HCT116 (cell line): ENCODE measurements around the gene CRACDL. TPM values are rescaled to one million over a fixed set of nuclear protein-coding genes. Genes with fewer than 3 reads are reported as not detected.

Experiments
- ATAC-seq: fragments of 200-7000 bp; cut with Tn5 transposase; 2 replicates; pipeline ENCODE4 v1.9.1; 2020; ENCODE audit warnings: mild to moderate bottlenecking, moderate library complexity
- BruUV-seq: library from RNA; stranded (reverse); fragments of 400-500 nt; replicated peaks from 2 replicates; lab custom pipeline; 2021; lab: Mats Ljungman, UMichigan
- CTCF ChIA-PET: fragments of 300-600 bp; sonication (Branson Sonifier 250); formaldehyde crosslinking; loops from one replicate; lab custom pipeline; 2021; ENCODE audit warnings: antibody characterized with exemption; lab: Charles Lee
- POLR2A ChIA-PET: fragments of 300-600, 350-600 bp; sonication (Branson Sonifier 250); formaldehyde crosslinking; loops from one replicate; lab custom pipeline; 2021; ENCODE audit warnings: antibody characterized with exemption; lab: Charles Lee
- RAD21 ChIA-PET, 2 experiments: fragments of 300-600 bp; sonication (Branson Sonifier 250); formaldehyde crosslinking; loops; one replicate each; lab custom pipeline; 2023; ENCODE audit warnings: low total read pairs in 2 of 2; ENCODE audit not compliant: uncharacterized antibody in 2 of 2, unreplicated experiment in 2 of 2, low non-redundant PET in 1 of 2; lab: Charles Lee
- DNase-seq: peaks from one replicate; pipeline ENCODE4 v3.0.0-alpha.2; 2010; ENCODE audit warnings: low read depth, low spot score
- H2AFZ ChIP-seq: fragments of 200-600 bp; shearing (Covaris generic), sonication (generic); 2 replicates; pipeline ENCODE4 v1.6.1; 2017; ENCODE audit warnings: low read depth, mixed run types, mixed read lengths, antibody characterized with exemption, low read length; ENCODE audit not compliant: poor library complexity, severe bottlenecking
- H3K27ac ChIP-seq: 2 replicates; pipeline ENCODE4 v1.5.1; 2012; ENCODE audit warnings: low read depth, low read length
- H3K27me3 ChIP-seq: fragments of 200-600 bp; sonication (generic); 2 replicates; pipeline ENCODE4 v1.6.1; 2016; ENCODE audit warnings: mixed run types, low read length, mixed read lengths; ENCODE audit not compliant: insufficient read depth
- H3K36me3 ChIP-seq, 2 experiments: fragments of 200-500 bp in 1 of 2; fragments of 200-600 bp in 1 of 2; sonication (Bioruptor generic) in 1 of 2; sonication (generic) in 1 of 2; 2 replicates each; pipeline versions ENCODE4 v1.5.1 to v1.6.1; 2014 to 2016; ENCODE audit warnings: low read length in 2 of 2, inconsistent platforms in 1 of 2, mixed read lengths in 1 of 2, mixed run types in 1 of 2; ENCODE audit not compliant: insufficient read depth in 2 of 2, control insufficient read depth in 1 of 2
- H3K4me1 ChIP-seq, 2 experiments: fragments of 200-600 bp in 1 of 2; sonication (generic) in 1 of 2; 2 replicates each; pipeline versions ENCODE4 v1.5.1 to v1.6.1; 2012 to 2017; ENCODE audit warnings: low read length in 2 of 2, inconsistent platforms in 1 of 2, mild to moderate bottlenecking in 1 of 2, mixed read lengths in 1 of 2, mixed run types in 1 of 2, moderate library complexity in 1 of 2; ENCODE audit not compliant: insufficient read depth in 2 of 2, control insufficient read depth in 1 of 2
- H3K4me2 ChIP-seq: fragments of 200-600 bp; sonication (generic); 2 replicates; pipeline ENCODE4 v1.6.1; 2017; ENCODE audit warnings: mixed run types, low read length, mixed read lengths
- H3K4me3 ChIP-seq, 2 experiments: fragments of 200-600 bp in 1 of 2; sonication (generic) in 1 of 2; replicated peaks in 1 of 2; 2 replicates each; pipeline ENCODE4 v1.5.1; 2011 to 2016; ENCODE audit warnings: low read length in 2 of 2, control low read depth in 1 of 2, low read depth in 1 of 2, mild to moderate bottlenecking in 1 of 2, mixed read lengths in 1 of 2, mixed run types in 1 of 2
- H3K79me2 ChIP-seq: fragments of 200-600 bp; sonication (generic); 2 replicates; pipeline ENCODE4 v1.6.1; 2017; ENCODE audit warnings: mild to moderate bottlenecking, mixed run types, low read length, moderate library complexity, mixed read lengths; ENCODE audit not compliant: insufficient read depth
- H3K9ac ChIP-seq: fragments of 200-600 bp; sonication (generic); 2 replicates; pipeline ENCODE4 v1.6.1; 2016; ENCODE audit warnings: low read length, mixed read lengths
- H3K9me2 ChIP-seq: fragments of 200-600 bp; sonication (generic), shearing (Covaris generic); 2 replicates; pipeline ENCODE4 v1.6.1; 2017; ENCODE audit warnings: mixed run types, mild to moderate bottlenecking, moderate library complexity; ENCODE audit not compliant: insufficient read depth
- H3K9me3 ChIP-seq, 2 experiments: fragments of 200-500 bp in 1 of 2; fragments of 200-600 bp in 1 of 2; sonication (Bioruptor generic) in 1 of 2; sonication (generic) in 1 of 2; 2 replicates each; pipeline ENCODE4 v1.6.1; 2014 to 2017; ENCODE audit warnings: low read length in 2 of 2, mixed read lengths in 2 of 2, inconsistent platforms in 1 of 2, low read depth in 1 of 2, mild to moderate bottlenecking in 1 of 2, mixed run types in 1 of 2, moderate library complexity in 1 of 2; ENCODE audit not compliant: control insufficient read depth in 1 of 2, insufficient read depth in 1 of 2
- H4K20me1 ChIP-seq: fragments of 200-600 bp; sonication (generic), shearing (Covaris generic); 2 replicates; pipeline ENCODE4 v1.6.1; 2017; ENCODE audit warnings: mixed run types, mild to moderate bottlenecking, moderate library complexity; ENCODE audit not compliant: insufficient read depth
- EGR1 ChIP-seq: IDR thresholded peaks from 2 replicates; pipeline ENCODE4 v1.6.1; 2012; ENCODE audit warnings: low read depth
- ELF1 ChIP-seq: IDR thresholded peaks from 2 replicates; pipeline ENCODE4 v1.6.1; 2012; ENCODE audit warnings: low read depth, borderline replicate concordance
- EZH2 ChIP-seq: fragments of 200-600 bp; sonication (generic); IDR thresholded peaks from 2 replicates; pipeline ENCODE4 v1.6.1; 2017; ENCODE audit warnings: antibody characterized with exemption, mixed run types
- EZH2phosphoT487 ChIP-seq: fragments of 200-600 bp; IDR thresholded peaks from 2 replicates; pipeline ENCODE4 v1.6.1; 2018; ENCODE audit warnings: antibody characterized with exemption, borderline replicate concordance
- FOSL1 ChIP-seq: IDR thresholded peaks from 2 replicates; pipeline ENCODE4 v1.6.1; 2012; ENCODE audit warnings: low read depth
- POLR2A ChIP-seq: IDR thresholded peaks from 2 replicates; pipeline ENCODE4 v1.7.0; 2011; ENCODE audit warnings: borderline replicate concordance; ENCODE audit not compliant: insufficient read depth, insufficient read length; ENCODE audit errors: extremely low read depth
- POLR2AphosphoS5 ChIP-seq: IDR thresholded peaks from 2 replicates; pipeline ENCODE4 v1.6.1; 2011; ENCODE audit warnings: mild to moderate bottlenecking, low read depth, low read length, moderate library complexity
- RAD21 ChIP-seq: IDR thresholded peaks from 2 replicates; pipeline ENCODE4 v1.6.1; 2012; ENCODE audit warnings: low read depth, mild to moderate bottlenecking
- SIN3A ChIP-seq: IDR thresholded peaks from 2 replicates; pipeline ENCODE4 v1.6.1; 2012; ENCODE audit warnings: low read depth
- SP1 ChIP-seq: IDR thresholded peaks from 2 replicates; pipeline ENCODE4 v1.6.1; 2012; ENCODE audit warnings: low read depth
- SRF ChIP-seq: IDR thresholded peaks from 2 replicates; pipeline ENCODE4 v1.6.1; 2012; ENCODE audit warnings: low read depth
- TCF7L2 ChIP-seq: IDR thresholded peaks from 2 replicates; pipeline ENCODE4 v1.7.0; 2011; ENCODE audit warnings: borderline replicate concordance, inconsistent platforms; ENCODE audit not compliant: insufficient read depth, insufficient read length; ENCODE audit errors: extremely low read depth
- YY1 ChIP-seq: IDR thresholded peaks from 2 replicates; pipeline ENCODE4 v1.6.1; 2011; ENCODE audit warnings: low read length, low read depth, moderate library complexity, mild to moderate bottlenecking; ENCODE audit not compliant: insufficient replicate concordance; ENCODE audit errors: extremely low read depth
- ZFX ChIP-seq: fragments of 450-650 bp; IDR thresholded peaks from 2 replicates; pipeline ENCODE4 v1.6.1; 2017
- ZNF274 ChIP-seq: fragments of 200-500 bp; sonication (Bioruptor generic); IDR thresholded peaks from 2 replicates; pipeline ENCODE4 v1.6.1; 2014; ENCODE audit warnings: mild to moderate bottlenecking, low read depth, low read length, inconsistent platforms
- intact Hi-C: fragments of 100-400 bp; cut with micrococcal nuclease; formaldehyde crosslinking; loops from 2 replicates; pipeline ENCODE4 v1.10.0; 2022
- total RNA-seq: library from RNA; stranded (reverse); gene quantifications from one replicate; pipeline ENCODE4 v1.2.1, GENCODE V29; 2021; ENCODE audit not compliant: unreplicated experiment
- TF ChIP-seq, protein P1 (sequence below): IDR thresholded peaks from 2 replicates; pipeline ENCODE4 v1.6.1; 2012
- TF ChIP-seq, protein P2 (sequence below): IDR thresholded peaks from 2 replicates; pipeline ENCODE4 v1.6.1; 2012; ENCODE audit warnings: low read depth
- TF ChIP-seq, protein P3 (sequence below): IDR thresholded peaks from 2 replicates; pipeline ENCODE4 v1.6.1; 2011; ENCODE audit warnings: mild to moderate bottlenecking, low read length, moderate library complexity; ENCODE audit not compliant: insufficient replicate concordance; ENCODE audit errors: extremely low read depth
- TF ChIP-seq, protein P4 (sequence below): IDR thresholded peaks from 2 replicates; pipeline ENCODE4 v1.6.1; 2012
- TF ChIP-seq, protein P5 (sequence below), 3 experiments: fragments of 200-600 bp in 1 of 3; sonication (generic) in 1 of 3; IDR thresholded peaks in 2 of 3; conservative IDR thresholded peaks in 1 of 3; 2 replicates each; pipeline ENCODE4 v1.5.1; 2012 to 2017; ENCODE audit warnings: low read depth in 2 of 3, low read length in 2 of 3, antibody characterized with exemption in 1 of 3, borderline replicate concordance in 1 of 3, control low read depth in 1 of 3, mild to moderate bottlenecking in 1 of 3, mixed read lengths in 1 of 3, mixed run types in 1 of 3, moderate library complexity in 1 of 3; ENCODE audit not compliant: insufficient read depth in 1 of 3

The CRACDL gene
- total RNA-seq, 1 experiment from 2014 or later, result 1.1 TPM

DNA sequence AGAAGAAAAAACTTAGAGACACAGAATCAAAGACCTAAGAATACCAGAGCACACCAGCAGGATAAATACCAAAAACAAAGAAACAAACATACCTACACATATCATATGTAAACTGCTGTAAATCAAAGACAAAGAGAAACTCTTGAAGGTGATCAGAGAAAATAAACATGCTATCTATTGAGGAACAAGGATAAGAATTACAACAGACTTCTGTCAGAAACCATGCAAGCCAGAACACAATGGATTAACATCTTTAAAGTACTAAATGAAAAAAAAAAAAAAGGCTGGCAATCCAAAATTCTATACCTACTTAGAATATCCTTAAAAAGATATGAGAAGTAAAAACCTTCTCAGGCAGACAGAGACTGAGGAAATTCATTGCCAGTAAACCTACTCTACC lies 153.5 kb downstream of the CRACDL start:
- CTCF ChIA-PET, result no interaction called here
- Histone ChIP-seq H3K9me3 (peaks cover 0 to 6% of the 10 kb centered on the region in 2 experiments; a peak in 1 of 4 replicates), H3K9me2 (no peaks in the 10 kb centered on the region)
- DNase-seq, result no peak
- TF ChIP-seq EZH2, result no peak
- TF ChIP-seq, protein P1, sequence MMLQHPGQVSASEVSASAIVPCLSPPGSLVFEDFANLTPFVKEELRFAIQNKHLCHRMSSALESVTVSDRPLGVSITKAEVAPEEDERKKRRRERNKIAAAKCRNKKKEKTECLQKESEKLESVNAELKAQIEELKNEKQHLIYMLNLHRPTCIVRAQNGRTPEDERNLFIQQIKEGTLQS, result no peak
- TF ChIP-seq ZFX, result no peak
- no peak for TF ChIP-seq EZH2phosphoT487
- TF ChIP-seq, protein P2, sequence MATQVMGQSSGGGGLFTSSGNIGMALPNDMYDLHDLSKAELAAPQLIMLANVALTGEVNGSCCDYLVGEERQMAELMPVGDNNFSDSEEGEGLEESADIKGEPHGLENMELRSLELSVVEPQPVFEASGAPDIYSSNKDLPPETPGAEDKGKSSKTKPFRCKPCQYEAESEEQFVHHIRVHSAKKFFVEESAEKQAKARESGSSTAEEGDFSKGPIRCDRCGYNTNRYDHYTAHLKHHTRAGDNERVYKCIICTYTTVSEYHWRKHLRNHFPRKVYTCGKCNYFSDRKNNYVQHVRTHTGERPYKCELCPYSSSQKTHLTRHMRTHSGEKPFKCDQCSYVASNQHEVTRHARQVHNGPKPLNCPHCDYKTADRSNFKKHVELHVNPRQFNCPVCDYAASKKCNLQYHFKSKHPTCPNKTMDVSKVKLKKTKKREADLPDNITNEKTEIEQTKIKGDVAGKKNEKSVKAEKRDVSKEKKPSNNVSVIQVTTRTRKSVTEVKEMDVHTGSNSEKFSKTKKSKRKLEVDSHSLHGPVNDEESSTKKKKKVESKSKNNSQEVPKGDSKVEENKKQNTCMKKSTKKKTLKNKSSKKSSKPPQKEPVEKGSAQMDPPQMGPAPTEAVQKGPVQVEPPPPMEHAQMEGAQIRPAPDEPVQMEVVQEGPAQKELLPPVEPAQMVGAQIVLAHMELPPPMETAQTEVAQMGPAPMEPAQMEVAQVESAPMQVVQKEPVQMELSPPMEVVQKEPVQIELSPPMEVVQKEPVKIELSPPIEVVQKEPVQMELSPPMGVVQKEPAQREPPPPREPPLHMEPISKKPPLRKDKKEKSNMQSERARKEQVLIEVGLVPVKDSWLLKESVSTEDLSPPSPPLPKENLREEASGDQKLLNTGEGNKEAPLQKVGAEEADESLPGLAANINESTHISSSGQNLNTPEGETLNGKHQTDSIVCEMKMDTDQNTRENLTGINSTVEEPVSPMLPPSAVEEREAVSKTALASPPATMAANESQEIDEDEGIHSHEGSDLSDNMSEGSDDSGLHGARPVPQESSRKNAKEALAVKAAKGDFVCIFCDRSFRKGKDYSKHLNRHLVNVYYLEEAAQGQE, result no peak
- TF ChIP-seq SRF, result no peak
- no peak for TF ChIP-seq SP1
- no peak for TF ChIP-seq ELF1
- TF ChIP-seq TCF7L2, result no peak
- no peak for TF ChIP-seq POLR2A
- TF ChIP-seq, protein P3, sequence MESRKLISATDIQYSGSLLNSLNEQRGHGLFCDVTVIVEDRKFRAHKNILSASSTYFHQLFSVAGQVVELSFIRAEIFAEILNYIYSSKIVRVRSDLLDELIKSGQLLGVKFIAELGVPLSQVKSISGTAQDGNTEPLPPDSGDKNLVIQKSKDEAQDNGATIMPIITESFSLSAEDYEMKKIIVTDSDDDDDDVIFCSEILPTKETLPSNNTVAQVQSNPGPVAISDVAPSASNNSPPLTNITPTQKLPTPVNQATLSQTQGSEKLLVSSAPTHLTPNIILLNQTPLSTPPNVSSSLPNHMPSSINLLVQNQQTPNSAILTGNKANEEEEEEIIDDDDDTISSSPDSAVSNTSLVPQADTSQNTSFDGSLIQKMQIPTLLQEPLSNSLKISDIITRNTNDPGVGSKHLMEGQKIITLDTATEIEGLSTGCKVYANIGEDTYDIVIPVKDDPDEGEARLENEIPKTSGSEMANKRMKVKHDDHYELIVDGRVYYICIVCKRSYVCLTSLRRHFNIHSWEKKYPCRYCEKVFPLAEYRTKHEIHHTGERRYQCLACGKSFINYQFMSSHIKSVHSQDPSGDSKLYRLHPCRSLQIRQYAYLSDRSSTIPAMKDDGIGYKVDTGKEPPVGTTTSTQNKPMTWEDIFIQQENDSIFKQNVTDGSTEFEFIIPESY, result no peak
- TF ChIP-seq YY1, result no peak
- TF ChIP-seq RAD21, result no peak
- no peak for TF ChIP-seq SIN3A
- TF ChIP-seq ZNF274, result no peak
- TF ChIP-seq, protein P4, sequence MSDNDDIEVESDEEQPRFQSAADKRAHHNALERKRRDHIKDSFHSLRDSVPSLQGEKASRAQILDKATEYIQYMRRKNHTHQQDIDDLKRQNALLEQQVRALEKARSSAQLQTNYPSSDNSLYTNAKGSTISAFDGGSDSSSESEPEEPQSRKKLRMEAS, result no peak
- TF ChIP-seq, protein P5, sequence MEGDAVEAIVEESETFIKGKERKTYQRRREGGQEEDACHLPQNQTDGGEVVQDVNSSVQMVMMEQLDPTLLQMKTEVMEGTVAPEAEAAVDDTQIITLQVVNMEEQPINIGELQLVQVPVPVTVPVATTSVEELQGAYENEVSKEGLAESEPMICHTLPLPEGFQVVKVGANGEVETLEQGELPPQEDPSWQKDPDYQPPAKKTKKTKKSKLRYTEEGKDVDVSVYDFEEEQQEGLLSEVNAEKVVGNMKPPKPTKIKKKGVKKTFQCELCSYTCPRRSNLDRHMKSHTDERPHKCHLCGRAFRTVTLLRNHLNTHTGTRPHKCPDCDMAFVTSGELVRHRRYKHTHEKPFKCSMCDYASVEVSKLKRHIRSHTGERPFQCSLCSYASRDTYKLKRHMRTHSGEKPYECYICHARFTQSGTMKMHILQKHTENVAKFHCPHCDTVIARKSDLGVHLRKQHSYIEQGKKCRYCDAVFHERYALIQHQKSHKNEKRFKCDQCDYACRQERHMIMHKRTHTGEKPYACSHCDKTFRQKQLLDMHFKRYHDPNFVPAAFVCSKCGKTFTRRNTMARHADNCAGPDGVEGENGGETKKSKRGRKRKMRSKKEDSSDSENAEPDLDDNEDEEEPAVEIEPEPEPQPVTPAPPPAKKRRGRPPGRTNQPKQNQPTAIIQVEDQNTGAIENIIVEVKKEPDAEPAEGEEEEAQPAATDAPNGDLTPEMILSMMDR (IDR thresholded peaks at IDR 0.05 in 2 of 3, conservative IDR thresholded peaks at IDR 0.05 in 1 of 3; ENCODE audit: borderline replicate concordance in 1 of 3, insufficient read depth in 1 of 3, low read depth in 2 of 3, low read length in 2 of 3), result no peak
- TF ChIP-seq POLR2AphosphoS5, result no peak
- no peak for TF ChIP-seq FOSL1
- TF ChIP-seq EGR1, result no peak
- TF ChIP-seq, all 23 proteins: peak for 0
- RAD21 ChIA-PET, result no interaction called here
- Histone ChIP-seq H3K27ac (no peak overlapping the region), H3K9ac (no peak overlapping the region), H3K27me3 (no peaks in the 10 kb centered on the region), H3K79me2 (no peaks in the 10 kb centered on the region), H3K4me1 (peaks cover 0 to 5% of the 10 kb centered on the region in 2 experiments; a peak in 1 of 4 replicates), H4K20me1 (no peaks in the 10 kb centered on the region), H2AFZ (no peak overlapping the region), H3K4me3 (no peak overlapping the region), H3K36me3 (no peaks in the 10 kb centered on the region), H3K4me2 (no peak overlapping the region)
- no peak for ATAC-seq
- BruUV-seq, result no TSS peak
- POLR2A ChIA-PET, result no interaction called here
- intact Hi-C loops, result no loop called here
